ENCODE data around the gene FGR. TPM values are rescaled to one million over a fixed set of nuclear protein-coding genes. Genes with fewer than 3 reads are reported as not detected.

FGR gene
- total and polyA plus RNA-seq, 2 of the 13 experiments (the other 11 are each of a cell fraction or from before 2014, with no cell fraction given), result not detected

- TF ChIP-seq KIAA2018 (CRISPR knock-in tag; IDR thresholded peaks at IDR 0.05; ENCODE audit: borderline replicate concordance), result no peak
- no peak; the same call in 1 of the 2 replicates for TF ChIP-seq SRY (CRISPR knock-in tag; IDR thresholded peaks at IDR 0.05)
- 0 out of 2 replicates have a peak, but pooled peaks have one; percentile 40 for TF ChIP-seq ZSCAN31 (CRISPR knock-in tag; IDR thresholded peaks at IDR 0.05; ENCODE audit: low read depth)
- no peak for TF ChIP-seq GABPA (IDR thresholded peaks at IDR 0.05; ENCODE audit: low read depth, low read length)
- peak; percentile 68 for TF ChIP-seq GABPA (CRISPR knock-in tag; IDR thresholded peaks at IDR 0.05; ENCODE audit: low read depth)
- no peak for TF ChIP-seq ZBTB49 (CRISPR knock-in tag; IDR thresholded peaks at IDR 0.05; ENCODE audit: borderline replicate concordance)
- peak; percentile 72 for TF ChIP-seq ZFP91 (CRISPR knock-in tag; IDR thresholded peaks at IDR 0.05; ENCODE audit: borderline replicate concordance)
- no peak for TF ChIP-seq ZNF713 (CRISPR knock-in tag; IDR thresholded peaks at IDR 0.05)
- no peak for TF ChIP-seq REXO4 (CRISPR knock-in tag; IDR thresholded peaks at IDR 0.05; ENCODE audit: borderline replicate concordance)
- TF ChIP-seq AGO1 (IDR thresholded peaks at IDR 0.05; ENCODE audit: low read depth, low read length, poor library complexity, severe bottlenecking), result no peak
- TF ChIP-seq POGZ (CRISPR knock-in tag; IDR thresholded peaks at IDR 0.05), result peak; percentile 49; the same call in 1 of the 2 replicates
- peak; percentile 93 for TF ChIP-seq HDAC2 (CRISPR knock-in tag; IDR thresholded peaks at IDR 0.05)
- TF ChIP-seq EED (CRISPR knock-in tag; IDR thresholded peaks at IDR 0.05), result no peak
These were observed 71.2 kb downstream of the FGR start (continued) for GRCh38 chr1:27563591-27564471.
